ENCODE results near the gene DXO. TPM values are rescaled to one million over a fixed set of nuclear protein-coding genes. Genes with fewer than 3 reads are reported as not detected.

The DXO gene
- total RNA-seq, 1 experiment from 2014 or later = 38.1 TPM

GRCh38 chr6:31956796-31957195 is 15.1 kb downstream of the DXO start:
- no peaks in the 10 kb centered on the region for H3K27me3 ChIP-seq (ENCODE audit: control insufficient read depth, insufficient read depth, low read length)
- peaks cover 18% of the 10 kb centered on the region for H3K4me1 ChIP-seq (ENCODE audit: control insufficient read depth, insufficient read depth, low read length)
- no peak for TF ChIP-seq POLR2AphosphoS5 (IDR thresholded peaks at IDR 0.05; ENCODE audit: low read depth, low read length)
- TF ChIP-seq CTCF (IDR thresholded peaks at IDR 0.05) = no peak
- TF ChIP-seq SIN3A (IDR thresholded peaks at IDR 0.05; ENCODE audit: borderline replicate concordance, insufficient read depth, low read depth, low read length) = no peak
- TF ChIP-seq TCF7L2 (IDR thresholded peaks at IDR 0.05; ENCODE audit: low read depth, low read length) = no peak
- TF ChIP-seq REST (IDR thresholded peaks at IDR 0.05; ENCODE audit: insufficient read depth in 1 of 2, low read depth in 2 of 2, low read length in 1 of 2) = no peak
- intact Hi-C loops (cut with micrococcal nuclease; ENCODE audit: unreplicated experiment) = no loop called here
- H3K36me3 ChIP-seq (ENCODE audit: control insufficient read depth, insufficient read depth, low read length) = peaks cover 24% of the 10 kb centered on the region
- no TSS peak for BruUV-seq (replicated peaks)
- no peak overlapping the region for H3K27ac ChIP-seq (ENCODE audit: low read length)
- H3K4me3 ChIP-seq (ENCODE audit: low read depth in 2 of 2, low read length in 2 of 2) = no peak overlapping the region
- H3K9me3 ChIP-seq (ENCODE audit: control insufficient read depth, insufficient read depth, low read depth, low read length) = no peaks in the 10 kb centered on the region
- in situ Hi-C loops (cut with HindIII; ENCODE audit: low pct_unique_long_range_greater_than_20kb, low sequenced_read_pairs) = no loop called here
- POLR2A ChIA-PET = no interaction called here
- DNase-seq (ENCODE audit: low read depth, low spot score) (no peak), ATAC-seq (no peak)
- CTCF ChIA-PET = no interaction called here

GRCh38 chr6:31954511-31954910 is 17.4 kb downstream of the DXO start:
- intact Hi-C loops (cut with micrococcal nuclease; ENCODE audit: unreplicated experiment) (no loop called here), in situ Hi-C loops (cut with HindIII; ENCODE audit: low pct_unique_long_range_greater_than_20kb, low sequenced_read_pairs) (no loop called here)
- BruUV-seq (replicated peaks) = TSS peak; percentile 12
- no peak overlapping the region for H3K4me3 ChIP-seq (ENCODE audit: low read depth in 2 of 2, low read length in 2 of 2)
- TF ChIP-seq TCF7L2 (IDR thresholded peaks at IDR 0.05; ENCODE audit: low read depth, low read length) (no peak), SIN3A (IDR thresholded peaks at IDR 0.05; ENCODE audit: borderline replicate concordance, insufficient read depth, low read depth, low read length) (no peak), POLR2AphosphoS5 (IDR thresholded peaks at IDR 0.05; ENCODE audit: low read depth, low read length) (no peak), CTCF (IDR thresholded peaks at IDR 0.05) (no peak), REST (IDR thresholded peaks at IDR 0.05; ENCODE audit: insufficient read depth in 1 of 2, low read depth in 2 of 2, low read length in 1 of 2) (no peak)
- H3K27ac ChIP-seq (ENCODE audit: low read length) = no peak overlapping the region
- peaks cover 11% of the 10 kb centered on the region for H3K4me1 ChIP-seq (ENCODE audit: control insufficient read depth, insufficient read depth, low read length)
- ChIA-PET POLR2A (no interaction called here), CTCF (no interaction called here)
- ATAC-seq = no peak
- no peaks in the 10 kb centered on the region for H3K27me3 ChIP-seq (ENCODE audit: control insufficient read depth, insufficient read depth, low read length)
- peaks cover 27% of the 10 kb centered on the region for H3K36me3 ChIP-seq (ENCODE audit: control insufficient read depth, insufficient read depth, low read length)
- DNase-seq (ENCODE audit: low read depth, low spot score) = no peak
- H3K9me3 ChIP-seq (ENCODE audit: control insufficient read depth, insufficient read depth, low read depth, low read length) = no peaks in the 10 kb centered on the region
